Central memory CD4-positive, alpha-beta T cell (primary cell): ENCODE results near the gene STPG4.
"Not testable (repeated sequence)": the region's sequence is repeated elsewhere in the genome, so short reads cannot be mapped to it uniquely, and the experiment has no call there.

Source experiments
- DNase-seq: peaks from one replicate; pipeline ENCODE4 v3.0.0; 2022

The STPG4 gene

GRCh38 chr2:47172922-47173695, 18.0 kb upstream of the STPG4 start:
- no peak for DNase-seq

DNA sequence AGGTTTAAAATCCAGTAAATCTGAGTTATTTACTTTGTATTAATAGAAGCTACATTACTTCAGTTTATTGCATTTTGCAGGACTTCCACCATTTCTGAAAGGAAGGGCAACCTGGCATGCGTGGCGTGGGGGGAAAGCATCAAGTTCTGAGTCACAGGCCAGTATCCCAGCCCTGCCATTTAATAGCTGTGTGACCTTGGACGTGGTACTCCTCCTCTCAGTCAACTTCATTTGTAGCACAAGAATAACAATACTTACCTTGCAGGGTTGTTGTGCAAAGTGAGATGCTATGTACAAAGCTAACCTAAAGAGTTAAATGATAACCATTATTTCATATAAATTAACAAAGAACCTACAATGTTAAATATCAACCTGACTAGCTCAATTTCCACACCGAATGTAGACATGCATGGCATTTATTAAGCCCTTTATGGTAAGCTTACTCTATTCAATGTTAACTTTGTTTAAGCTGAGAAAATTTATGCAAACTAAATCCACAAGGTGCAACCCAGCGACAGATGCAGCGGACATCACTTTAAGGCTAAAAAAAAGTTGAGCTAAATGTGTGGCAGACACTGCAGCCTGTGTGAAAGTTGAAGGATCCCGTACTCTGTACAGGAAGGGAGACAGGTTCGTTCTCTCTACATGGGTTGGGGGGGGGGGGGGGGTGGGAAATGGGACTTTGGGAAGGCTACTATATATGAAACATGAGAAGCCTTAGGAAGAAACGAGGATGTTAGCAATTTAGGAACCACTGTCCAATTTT, 17.2 kb upstream of the STPG4 start:
- no peak for DNase-seq

- no peak for DNase-seq
Measured at GRCh38 chr2:47169784-47170183, 14.7 kb upstream of the STPG4 start.

- not testable (repeated sequence) for DNase-seq
Measured at GRCh38 chr2:47168895-47169294, 13.8 kb upstream of the STPG4 start.

GRCh38 chr2:47167149-47167548, 12.0 kb upstream of the STPG4 start:
- DNase-seq: no peak

- DNase-seq: no peak
Measured at GRCh38 chr2:47165001-47165555, 10.0 kb upstream of the STPG4 start.

DNA sequence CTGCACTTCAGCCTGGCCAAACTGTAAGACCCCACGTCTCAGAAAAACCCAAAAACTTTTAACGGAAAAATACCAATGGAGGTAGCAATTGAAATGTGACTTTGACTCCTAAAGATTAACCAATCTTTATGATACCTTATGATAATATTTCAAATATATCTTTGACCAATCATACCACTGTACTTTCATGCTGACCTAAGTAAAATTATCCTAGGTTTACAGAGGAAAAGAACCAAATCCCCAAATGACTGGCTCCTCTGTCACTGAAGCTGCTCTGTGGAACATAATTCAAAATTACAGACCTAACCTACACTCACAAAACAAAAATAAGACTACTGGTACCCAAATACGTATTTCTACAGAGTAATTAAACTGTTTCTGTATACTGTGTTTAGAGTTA, 7.7 kb upstream of the STPG4 start:
- no peak for DNase-seq

DNA sequence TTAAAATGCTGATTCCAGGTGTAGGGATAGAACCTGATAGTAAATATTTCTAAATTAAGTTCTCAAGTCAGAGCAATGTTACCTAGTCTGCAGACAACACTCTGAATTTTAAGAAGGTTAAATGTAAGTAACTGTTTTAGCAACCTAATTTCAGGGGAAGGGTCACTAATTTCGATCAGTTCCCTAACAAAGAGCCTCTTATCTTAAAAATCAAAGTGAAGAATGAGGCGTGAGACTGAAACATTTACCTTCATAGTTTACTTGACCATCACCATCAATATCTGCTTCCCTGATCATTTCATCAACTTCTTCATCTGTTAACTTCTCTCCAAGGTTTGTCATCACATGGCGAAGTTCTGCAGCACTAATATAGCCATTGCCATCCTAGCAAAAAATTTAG, 6.4 kb upstream of the STPG4 start:
- no peak for DNase-seq

GRCh38 chr2:47160660-47161059, 5.6 kb upstream of the STPG4 start:
- no peak for DNase-seq

DNA sequence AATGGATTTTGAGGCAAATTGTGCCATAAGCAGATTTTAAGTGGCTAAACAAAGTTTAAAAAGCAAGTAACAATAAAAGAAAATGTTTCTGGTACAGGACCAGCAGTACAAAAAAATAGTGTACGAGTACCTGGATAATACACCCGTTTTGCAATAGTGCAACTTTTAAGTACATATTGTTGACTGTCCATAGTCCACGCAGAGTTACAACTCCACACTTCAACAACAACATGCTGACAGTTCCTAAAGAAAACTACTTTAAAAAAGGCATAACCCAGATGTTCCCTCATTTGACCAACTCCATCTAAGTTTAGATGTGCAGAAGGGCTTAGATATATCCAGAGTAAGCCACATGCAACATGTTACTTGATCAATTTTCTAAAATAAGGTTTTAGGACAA, 5.1 kb upstream of the STPG4 start:
- DNase-seq: no peak

- no peak for DNase-seq
Measured at GRCh38 chr2:47159627-47160026, 4.5 kb upstream of the STPG4 start.

- no peak for DNase-seq
Measured at GRCh38 chr2:47158576-47158975, 3.5 kb upstream of the STPG4 start.

DNA sequence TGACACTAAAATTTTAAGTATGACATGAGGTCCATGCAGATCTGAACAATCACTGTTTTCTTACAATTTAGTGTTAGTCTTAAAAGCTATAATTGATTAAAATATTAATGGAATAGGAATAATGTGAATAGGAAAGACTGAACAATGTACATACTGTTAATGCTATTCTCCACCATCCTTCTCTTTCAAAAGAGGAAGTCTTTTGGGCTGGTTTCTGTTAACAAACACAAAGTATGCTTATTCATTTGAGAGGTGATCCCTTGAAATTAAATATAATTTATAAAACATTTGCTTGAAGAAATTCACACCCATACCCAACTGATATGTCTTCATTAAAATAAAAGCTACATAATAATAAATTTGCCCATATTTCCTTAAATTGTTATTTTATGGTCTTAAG, 2.3 kb downstream of the STPG4 start:
- DNase-seq: no peak

DNA sequence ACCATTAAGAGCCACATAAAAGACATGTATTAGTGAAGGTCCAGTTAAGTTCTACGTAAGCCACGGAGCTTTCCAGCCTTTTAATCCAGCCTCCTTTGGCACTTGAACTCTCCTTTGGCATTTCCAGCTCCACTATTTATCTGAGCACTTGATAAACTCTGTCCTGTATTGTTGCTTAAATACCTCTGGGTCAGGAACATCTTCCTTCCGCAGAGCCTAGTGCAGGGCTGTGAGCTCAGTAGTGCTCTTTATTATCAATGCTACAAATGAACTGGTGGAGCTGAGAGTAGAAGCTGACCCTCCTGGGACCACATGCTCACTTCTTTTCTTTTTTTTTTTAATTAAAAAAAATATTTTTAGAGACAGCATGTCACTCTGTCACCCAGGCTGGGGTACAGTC, 4.9 kb downstream of the STPG4 start:
- no peak for DNase-seq

GRCh38 chr2:47147021-47147420, 8.1 kb downstream of the STPG4 start:
- DNase-seq: no peak

- no peak for DNase-seq
Measured at GRCh38 chr2:47145466-47145865, 9.6 kb downstream of the STPG4 start.

DNA sequence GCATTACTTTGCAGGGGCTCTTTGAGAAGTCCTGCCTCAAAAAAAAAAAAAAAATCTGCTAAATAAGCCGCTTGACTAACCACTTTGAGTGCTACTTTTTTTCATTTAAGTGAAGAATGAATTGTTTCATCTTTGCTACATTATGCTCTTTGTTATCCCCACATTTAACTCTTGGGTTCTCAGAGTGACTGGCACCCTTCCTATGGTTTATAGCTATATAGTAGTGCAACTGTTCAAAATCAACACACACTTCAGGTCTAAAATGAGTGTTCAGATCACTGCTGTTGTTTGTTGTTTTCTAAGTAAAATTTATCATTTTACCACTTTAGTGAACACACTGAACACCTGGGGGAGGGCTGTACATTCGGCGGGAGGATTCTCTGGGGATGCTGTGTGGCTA, 13.6 kb downstream of the STPG4 start:
- DNase-seq: no peak

DNA sequence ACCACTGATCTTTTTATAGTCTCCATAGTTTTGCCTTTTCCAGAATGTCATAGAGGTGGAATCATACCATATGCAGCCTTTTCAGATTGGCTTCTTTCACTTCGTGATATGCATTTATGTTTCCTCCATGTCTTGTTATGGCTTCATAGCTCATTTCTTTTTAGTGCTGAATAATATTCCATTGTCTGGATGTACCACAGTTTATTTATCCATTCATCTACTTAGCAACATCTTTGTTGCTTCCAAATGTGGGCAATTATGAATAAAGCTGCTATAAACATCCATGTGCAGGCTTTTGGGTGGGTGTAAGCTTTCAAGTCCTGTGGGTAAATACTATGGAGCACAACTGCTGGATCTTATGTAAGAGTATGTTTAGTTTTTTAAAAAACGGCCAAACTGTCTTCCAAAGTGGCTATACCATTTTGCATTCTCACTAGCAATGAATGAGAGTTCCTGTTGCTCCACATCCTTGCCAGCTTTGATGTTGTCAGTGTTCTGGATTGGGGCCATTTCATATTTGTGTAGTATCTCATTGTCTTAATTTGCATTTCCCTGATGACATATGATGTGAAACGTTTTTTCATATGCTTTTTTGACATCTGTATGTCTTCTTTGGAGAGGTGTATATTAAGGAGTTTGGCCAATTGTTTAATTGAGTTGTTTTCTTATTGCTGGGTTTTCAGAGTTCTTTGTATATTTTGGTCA, 20.6 kb downstream of the STPG4 start:
- no peak for DNase-seq

DNA sequence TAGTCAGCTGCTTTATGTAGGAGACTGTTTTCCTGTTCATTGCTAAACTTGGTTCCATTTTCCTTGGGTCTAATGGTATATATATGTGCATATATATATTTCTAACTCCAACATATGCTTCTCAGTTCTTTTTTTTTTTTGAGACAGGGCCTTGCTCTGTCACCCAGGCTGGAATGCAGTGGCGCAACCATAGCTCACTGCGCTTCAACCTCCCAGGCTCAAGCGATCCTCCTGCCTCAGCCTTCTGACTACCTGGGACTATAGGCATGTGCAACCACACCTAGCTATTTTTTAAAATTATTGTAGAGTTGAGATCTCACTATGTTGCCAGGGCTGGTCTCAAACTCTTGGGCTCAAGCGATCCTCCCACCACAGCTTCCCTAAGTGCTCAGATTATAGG, 22.1 kb downstream of the STPG4 start:
- no peak for DNase-seq

GRCh38 chr2:47129191-47129706, 25.9 kb downstream of the STPG4 start:
- no peak for DNase-seq

- no peak for DNase-seq
Measured at GRCh38 chr2:47128705-47129104, 26.4 kb downstream of the STPG4 start.

DNA sequence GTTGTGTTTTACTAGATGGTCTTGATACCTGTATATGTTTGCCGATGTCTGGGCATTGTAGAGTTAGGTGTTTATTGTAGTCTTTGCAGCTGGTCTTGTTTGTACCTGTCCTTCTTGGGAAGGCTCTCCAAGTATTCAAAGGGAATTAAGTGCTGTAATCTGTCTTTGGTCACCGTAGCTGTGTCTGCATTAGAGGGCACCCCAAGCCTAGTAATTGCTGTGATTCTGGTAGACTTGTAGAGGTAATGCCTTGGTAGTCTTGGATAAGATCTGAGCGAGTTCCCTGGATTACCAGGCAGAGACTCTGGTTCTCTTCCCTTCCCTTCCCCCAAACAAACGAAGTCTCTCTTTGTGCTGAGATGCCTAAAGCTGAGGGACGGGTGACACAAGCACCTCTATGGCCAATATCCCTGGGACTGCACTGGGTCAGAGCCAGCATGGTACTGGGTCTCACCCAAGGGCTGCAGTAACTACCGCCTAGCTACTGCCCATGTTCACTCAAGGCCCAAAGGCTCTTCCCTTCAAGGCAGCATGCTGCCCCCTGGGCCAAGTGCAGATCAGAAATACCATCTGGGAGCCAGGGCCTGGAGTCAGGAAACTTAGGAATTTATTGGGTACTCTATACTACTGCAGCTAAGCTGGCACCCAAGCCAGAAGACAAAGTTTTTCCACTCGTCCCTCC, 27.1 kb downstream of the STPG4 start:
- no peak for DNase-seq

- DNase-seq: no peak
Measured at GRCh38 chr2:47126783-47127182, 28.3 kb downstream of the STPG4 start.
